Subcutaneous adipose tissue (tissue), 4 donors: ENCODE data around the gene SHQ1. TPM values are rescaled to one million over a fixed set of nuclear protein-coding genes. Genes with fewer than 3 reads are reported as not detected.

Source experiments
- CTCF ChIP-seq: fragments of 450-650 bp; IDR thresholded peaks from one replicate; pipeline ENCODE4 v1.5.1; 2016; ENCODE audit warnings: low read depth, mild to moderate bottlenecking, control low read depth, antibody characterized with exemption, moderate library complexity
- total RNA-seq, 4 donors: library from RNA; depleted of rRNA; stranded (reverse); fragments of >200 nt; gene quantifications; one replicate each; pipeline ENCODE4 v1.1.0, GENCODE V29; 2016

Gene SHQ1
- total RNA-seq, 4 donors from 2014 or later: 7.9 to 15.5 (median 9.8) TPM

GRCh38 chr3:72798552-72799195, 49.6 kb downstream of the SHQ1 start:
- TF ChIP-seq CTCF: no peak

- no peak for TF ChIP-seq CTCF
Measured at GRCh38 chr3:72797773-72798543, 50.3 kb downstream of the SHQ1 start.

- no peak for TF ChIP-seq CTCF
Measured at GRCh38 chr3:72794079-72794478, 54.2 kb downstream of the SHQ1 start.

GRCh38 chr3:72791161-72791560, 57.1 kb downstream of the SHQ1 start:
- TF ChIP-seq CTCF: no peak

GRCh38 chr3:72789786-72790185, 58.5 kb downstream of the SHQ1 start:
- TF ChIP-seq CTCF: no peak

- no peak for TF ChIP-seq CTCF
Measured at GRCh38 chr3:72786668-72787067, 61.6 kb downstream of the SHQ1 start.

- no peak for TF ChIP-seq CTCF
Measured at GRCh38 chr3:72784226-72784625, 64.0 kb downstream of the SHQ1 start.
